H54 (cell line): ENCODE measurements around the gene LYZL1.

Experiments used
- DNase-seq: peaks from one replicate; pipeline ENCODE4 v3.0.0; 2011; ENCODE audit warnings: low spot score, mixed read lengths; ENCODE audit not compliant: insufficient read length
- FAIRE-seq: peaks from 3 replicates; lab custom pipeline; 2011; peaks lifted over from hg19 to GRCh38; lab: Jason Lieb, UNC
- POLR2A ChIP-seq: IDR thresholded peaks from 2 replicates; pipeline ENCODE4 v1.6.1; 2011; ENCODE audit warnings: low read depth, mild to moderate bottlenecking, low read length

The LYZL1 gene

GRCh38 chr10:29254123-29255046 is 34.5 kb upstream of the LYZL1 start:
- DNase-seq (no peak), FAIRE-seq (no peak)
- no peak for TF ChIP-seq POLR2A

DNA sequence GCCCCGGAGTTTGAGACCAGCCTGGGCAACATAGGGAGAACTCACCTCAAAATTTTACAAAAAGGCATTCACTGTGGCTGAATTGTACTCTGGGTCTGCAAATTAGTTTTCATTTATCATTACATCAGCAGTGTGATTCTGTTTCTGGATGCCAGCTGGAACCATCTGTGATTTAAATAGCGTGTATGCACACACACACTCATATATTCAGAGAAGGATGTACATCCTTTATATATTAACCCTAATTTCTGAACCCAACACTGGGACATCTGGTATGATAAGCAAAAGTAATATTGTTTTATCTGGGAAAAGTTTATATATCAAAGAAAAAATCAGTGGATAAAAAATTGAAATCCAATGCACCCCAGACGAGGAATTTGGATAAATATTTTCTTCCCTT is 33.8 kb upstream of the LYZL1 start:
- no peak for TF ChIP-seq POLR2A
- FAIRE-seq, result no peak
- DNase-seq, result no peak

DNA sequence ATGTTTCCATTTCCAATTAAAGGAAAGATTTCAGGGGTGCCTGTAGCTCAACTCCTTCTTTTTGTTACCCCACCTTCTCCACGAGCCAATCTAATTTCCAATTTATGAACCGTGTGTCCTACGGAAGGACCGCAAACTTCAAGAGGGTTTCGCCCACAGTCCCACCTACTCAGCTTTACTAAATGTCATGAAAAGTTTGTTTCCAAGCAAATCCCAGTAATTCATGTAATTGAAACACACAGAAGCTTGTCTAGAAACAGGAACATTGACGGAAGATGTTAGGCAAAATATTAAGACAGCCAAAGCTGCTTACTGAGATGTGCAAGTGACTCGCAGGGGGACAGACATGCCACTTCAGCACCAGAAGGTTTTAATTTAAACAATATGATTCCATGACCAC is 32.9 kb upstream of the LYZL1 start:
- FAIRE-seq (no peak), DNase-seq (no peak)
- no peak for TF ChIP-seq POLR2A

- TF ChIP-seq POLR2A, result no peak
- DNase-seq, result no peak
- no peak for FAIRE-seq
These were observed 32.3 kb upstream of the LYZL1 start for GRCh38 chr10:29256586-29256985.

DNA sequence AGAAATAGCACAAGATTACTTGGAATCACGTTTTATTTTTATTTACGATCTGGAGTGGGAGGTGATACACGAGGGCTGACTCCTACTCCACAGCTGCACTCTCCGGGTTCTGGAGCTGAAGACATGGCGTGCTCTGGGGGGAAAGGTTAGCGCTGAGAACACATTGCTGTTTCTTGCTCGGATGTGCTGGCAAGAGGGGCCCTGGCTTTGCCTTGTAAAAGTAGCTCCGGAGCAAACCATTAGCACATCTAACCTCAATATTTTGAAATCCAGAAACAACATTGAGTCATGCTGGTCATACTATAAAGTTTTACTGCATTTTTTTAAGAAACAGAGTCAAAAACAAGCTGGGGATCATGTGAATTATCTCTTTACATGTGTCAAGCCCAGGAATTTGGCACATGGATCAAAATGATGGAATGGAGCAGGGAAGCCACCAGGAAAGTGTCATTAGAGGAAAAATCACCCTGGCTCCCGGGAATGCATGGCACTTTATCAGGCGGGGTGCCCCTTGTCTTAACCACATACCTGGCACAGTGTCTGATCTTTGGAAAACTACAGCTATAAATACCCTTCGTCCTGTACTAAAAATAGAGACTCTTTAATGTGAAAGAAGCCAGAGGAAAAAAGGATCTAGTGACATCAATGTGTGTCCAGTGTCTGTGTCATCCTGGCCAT is 31.6 kb upstream of the LYZL1 start:
- DNase-seq (no peak), FAIRE-seq (no peak)
- no peak for TF ChIP-seq POLR2A

GRCh38 chr10:29257784-29258135 is 31.1 kb upstream of the LYZL1 start:
- FAIRE-seq (no peak), DNase-seq (no peak)
- TF ChIP-seq POLR2A, result no peak

DNA sequence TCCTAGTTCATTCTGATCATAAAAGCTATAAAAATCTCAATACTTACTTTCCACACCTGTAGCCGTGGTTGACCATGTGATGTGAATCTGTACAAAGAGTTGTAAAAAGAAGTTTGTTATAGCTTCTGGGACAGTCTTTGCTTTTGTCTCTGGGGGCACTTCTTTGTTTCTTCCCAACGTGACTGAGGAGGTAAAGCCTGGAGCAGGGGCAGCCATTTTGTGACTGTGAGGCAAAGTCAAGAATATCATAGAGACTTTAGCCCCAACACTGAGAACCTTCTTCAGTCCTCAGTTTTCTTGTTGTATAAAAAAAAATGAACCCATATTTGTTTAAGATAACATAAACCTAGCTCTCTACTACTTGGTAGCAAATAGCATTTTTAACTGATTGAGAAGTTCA is 29.4 kb upstream of the LYZL1 start:
- FAIRE-seq, result no peak

GRCh38 chr10:29263506-29263905 is 25.4 kb upstream of the LYZL1 start:
- no peak for FAIRE-seq
- no peak for TF ChIP-seq POLR2A
- no peak for DNase-seq

More for the DNA sequence above, 29.4 kb upstream of the LYZL1 start:
- DNase-seq, result no peak
- no peak for TF ChIP-seq POLR2A

- no peak for TF ChIP-seq POLR2A
- DNase-seq (no peak), FAIRE-seq (no peak)
These were observed 23.6 kb upstream of the LYZL1 start for GRCh38 chr10:29265210-29265768.

- FAIRE-seq (no peak), DNase-seq (no peak)
- TF ChIP-seq POLR2A, result no peak
These were observed 22.2 kb upstream of the LYZL1 start for GRCh38 chr10:29266641-29267040.

- DNase-seq (no peak), FAIRE-seq (no peak)
- TF ChIP-seq POLR2A, result no peak
These were observed 20.9 kb upstream of the LYZL1 start for GRCh38 chr10:29268011-29268410.

DNA sequence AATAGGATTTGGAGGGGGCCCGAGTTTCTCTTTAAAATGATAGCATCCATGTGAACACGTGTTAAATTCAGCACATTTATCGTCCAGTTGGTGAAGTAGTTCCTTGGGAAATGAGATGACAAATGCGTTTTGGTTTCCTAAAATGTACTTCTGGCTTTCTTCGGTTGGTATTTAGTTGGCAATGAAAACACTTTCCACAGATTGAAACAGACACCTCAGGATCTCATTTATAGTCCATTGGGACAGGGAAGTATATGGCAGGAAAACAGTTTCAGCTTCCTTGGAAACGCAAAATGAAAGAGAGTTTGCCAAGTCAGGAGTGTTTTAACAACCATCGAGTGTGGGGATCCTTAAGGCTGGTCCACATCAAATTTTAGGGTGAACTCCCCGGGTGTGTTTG is 19.4 kb upstream of the LYZL1 start:
- DNase-seq (no peak), FAIRE-seq (no peak)

GRCh38 chr10:29270883-29271282 is 18.0 kb upstream of the LYZL1 start:
- no peak for TF ChIP-seq POLR2A
- FAIRE-seq (no peak), DNase-seq (no peak)

More for the DNA sequence above, 19.4 kb upstream of the LYZL1 start:
- no peak for TF ChIP-seq POLR2A

- FAIRE-seq (no peak), DNase-seq (no peak)
- TF ChIP-seq POLR2A, result no peak
These were observed 17.0 kb upstream of the LYZL1 start for GRCh38 chr10:29271877-29272276.
